Ishikawa (cell line): ENCODE measurements around the gene FGFBP3.

ENCODE experiments used
- CEBPB ChIP-seq: IDR thresholded peaks from 2 replicates; pipeline ENCODE4 v1.6.1; 2012
- EP300 ChIP-seq: IDR thresholded peaks from 2 replicates; pipeline ENCODE4 v1.6.1; 2012; ENCODE audit warnings: borderline replicate concordance
- MAX ChIP-seq: IDR thresholded peaks from 2 replicates; pipeline ENCODE4 v1.6.1; 2012
- REST ChIP-seq: IDR thresholded peaks from 2 replicates; pipeline ENCODE4 v1.6.1; 2012; ENCODE audit warnings: low read depth, mild to moderate bottlenecking
- TEAD4 ChIP-seq: IDR thresholded peaks from 2 replicates; pipeline ENCODE4 v1.6.1; 2012

GRCh38 chr10:91907033-91907594 is 2.2 kb downstream of the FGFBP3 start:
- no peak for TF ChIP-seq TEAD4
- no peak for TF ChIP-seq CEBPB
- TF ChIP-seq REST, result no peak
- no peak for TF ChIP-seq EP300
- TF ChIP-seq MAX, result no peak
